C4-2B (cell line): ENCODE results near the gene MXD3.

Source experiments
- CTCF ChIP-seq: fragments of 450-650 bp; conservative IDR thresholded peaks from 2 replicates; pipeline ENCODE4 v1.5.1; 2017; ENCODE audit warnings: mild to moderate bottlenecking
- ZFX ChIP-seq: fragments of 450-650 bp; IDR thresholded peaks from 2 replicates; pipeline ENCODE4 v1.6.1; 2017

GRCh38 chr5:177311392-177311722 is 341 bp downstream of the MXD3 start:
- no peak for TF ChIP-seq CTCF
- TF ChIP-seq ZFX: no peak; the same call in 1 of the 2 replicates
